GM18868 (cell line): ENCODE data around the gene RHPN2.

Experiments
- ATAC-seq: cut with Tn5 transposase; IDR thresholded peaks from one replicate; pipeline ENCODE4 v1.9.1; 2021; ENCODE audit warnings: mild to moderate bottlenecking, moderate library complexity; ENCODE audit not compliant: unreplicated experiment

The RHPN2 gene

DNA sequence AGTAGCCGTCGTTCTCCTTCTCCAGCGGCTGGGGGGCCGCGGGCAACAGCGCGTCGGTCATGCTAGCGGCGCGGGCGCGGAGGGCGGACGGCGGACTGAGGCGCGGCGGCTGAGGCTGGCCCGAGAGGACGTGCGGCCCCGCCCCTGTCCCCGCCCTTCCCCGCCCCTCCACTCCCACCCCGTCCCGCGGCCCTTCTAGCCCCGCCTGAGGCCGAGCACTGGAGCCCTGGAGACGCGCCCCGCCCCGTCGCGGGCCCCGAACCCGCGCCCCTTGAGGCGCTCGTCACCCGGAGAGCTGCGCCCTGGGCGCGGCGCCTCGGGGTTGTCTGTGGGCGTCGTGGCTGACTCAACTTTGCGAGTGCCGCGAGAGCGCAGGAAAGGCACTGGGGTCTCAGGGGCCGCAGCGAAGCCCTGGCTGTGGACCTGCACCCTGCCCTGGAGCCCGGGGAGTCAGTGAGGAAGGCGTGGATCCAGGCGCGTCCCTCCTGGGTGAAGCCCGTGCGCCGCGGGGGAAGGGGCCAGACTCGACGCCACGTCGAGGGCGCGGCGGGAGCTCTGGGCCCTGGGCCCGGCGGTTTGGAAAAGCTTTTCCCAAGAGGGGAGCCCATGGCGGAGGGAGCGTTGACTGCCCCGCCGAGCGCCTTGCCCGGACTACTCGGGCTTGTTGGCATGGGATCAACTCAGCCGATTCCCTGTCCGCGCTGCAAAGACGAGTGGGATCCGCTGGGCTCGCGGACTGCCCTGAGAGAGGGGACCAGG lies at the start of gene RHPN2:
TSS of gene RHPN2 (minus strand) at position 97 of the 759 bp plus-strand sequence. CDS start at position 61, 36 bp downstream.
- peak; percentile 79 for ATAC-seq

DNA sequence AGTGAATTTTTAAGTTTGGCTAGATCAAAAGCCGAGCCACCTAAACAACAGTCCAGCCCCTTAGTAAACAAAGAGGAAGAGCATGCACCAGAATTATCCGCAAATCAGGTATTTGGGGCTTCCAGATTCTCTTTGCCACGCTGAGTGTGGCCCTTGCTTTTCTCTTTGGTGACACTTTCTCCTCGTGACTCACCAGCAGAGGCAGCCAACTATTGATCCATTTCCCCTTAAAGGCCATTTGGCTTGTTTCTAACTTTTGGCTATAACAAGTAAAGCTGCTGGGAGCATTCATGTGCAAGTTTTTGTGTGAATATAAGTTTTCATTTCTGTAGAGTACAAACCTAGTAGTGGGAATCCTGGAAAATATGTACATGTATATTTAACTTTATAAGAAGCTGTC lies 49.6 kb upstream of the RHPN2 start:
- no peak for ATAC-seq

DNA sequence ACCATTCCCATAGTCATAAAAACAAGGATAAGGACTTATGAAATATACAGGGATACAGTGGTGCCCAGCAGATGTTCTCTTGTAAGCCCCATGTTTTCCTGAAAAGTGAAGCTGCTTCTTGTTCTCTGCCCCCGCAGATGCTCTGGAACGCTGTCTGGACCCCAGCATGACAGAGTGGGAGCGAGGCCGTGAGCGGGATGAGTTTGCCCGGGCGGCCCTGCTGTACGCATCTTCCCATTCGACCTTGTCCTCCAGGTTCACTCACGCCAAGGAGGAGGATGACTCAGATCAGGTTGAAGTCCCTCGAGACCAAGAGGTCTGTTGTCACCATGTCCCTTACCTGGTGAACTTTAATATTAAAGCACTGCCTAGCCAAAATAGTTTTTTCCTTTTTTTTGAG lies 46.9 kb upstream of the RHPN2 start:
- ATAC-seq: no peak

DNA sequence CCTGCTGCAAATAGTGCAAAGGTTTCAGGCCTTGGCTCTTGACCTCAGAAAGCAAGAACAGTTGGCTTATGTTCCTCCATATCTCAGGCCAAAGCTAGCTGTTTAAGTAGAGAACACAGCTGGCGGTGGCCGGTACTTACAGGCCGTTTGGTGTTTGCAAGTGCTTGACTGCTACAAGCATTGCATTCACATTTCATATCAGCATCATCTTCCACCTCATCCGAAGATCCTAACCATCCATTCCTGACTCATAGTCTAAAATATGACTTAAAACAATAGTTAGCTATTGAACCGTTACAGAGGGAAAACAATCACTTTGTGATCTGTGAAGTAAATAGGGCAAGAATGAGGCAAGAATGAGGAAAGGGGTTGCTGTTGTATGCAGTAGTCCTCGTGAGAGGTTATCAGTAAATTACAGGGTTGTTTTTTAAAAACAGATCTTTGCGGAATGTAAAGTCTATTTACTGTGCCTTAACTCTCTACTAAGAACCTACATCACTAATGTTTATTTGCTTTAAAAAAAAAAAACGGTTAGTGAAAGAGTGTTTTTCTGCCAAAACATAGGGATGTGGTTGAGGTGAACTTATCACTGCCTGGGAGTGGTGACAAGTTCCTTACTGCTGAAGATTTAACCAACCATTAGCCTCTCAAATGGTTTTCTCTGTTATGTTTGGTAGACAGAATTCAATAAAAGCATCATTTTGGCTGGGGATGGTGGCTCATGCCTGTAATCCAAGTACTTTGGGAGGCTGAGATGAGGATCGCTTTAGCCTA lies 45.6 kb upstream of the RHPN2 start:
- ATAC-seq: no peak

DNA sequence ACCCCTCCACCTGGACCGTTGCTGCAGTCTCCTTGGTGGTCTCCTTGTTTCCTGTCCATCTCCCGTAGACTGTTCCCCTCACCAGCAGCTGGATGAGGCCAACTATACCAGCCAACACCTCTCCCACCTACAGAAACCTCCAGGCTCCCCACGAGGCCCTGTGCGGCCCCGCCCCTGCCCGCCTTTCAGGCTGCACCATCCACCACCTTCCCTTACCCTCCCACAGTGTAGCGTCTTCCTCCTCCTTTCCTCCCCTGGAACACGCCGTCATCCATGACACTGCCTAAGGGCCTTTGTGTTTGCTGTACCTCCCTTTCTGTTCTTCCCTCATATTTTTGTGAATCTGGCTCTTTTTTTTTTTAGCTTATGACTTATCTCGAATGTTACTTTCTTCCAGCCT lies 43.5 kb upstream of the RHPN2 start:
- no peak for ATAC-seq

- ATAC-seq: no peak
These were observed 38.2 kb upstream of the RHPN2 start for GRCh38 chr19:33102893-33103292.

- ATAC-seq: no peak
These were observed 36.4 kb upstream of the RHPN2 start for GRCh38 chr19:33100894-33101644.

- ATAC-seq: no peak
These were observed 33.4 kb upstream of the RHPN2 start for GRCh38 chr19:33098055-33098534.

- no peak for ATAC-seq
These were observed 31.3 kb upstream of the RHPN2 start for GRCh38 chr19:33096005-33096404.

DNA sequence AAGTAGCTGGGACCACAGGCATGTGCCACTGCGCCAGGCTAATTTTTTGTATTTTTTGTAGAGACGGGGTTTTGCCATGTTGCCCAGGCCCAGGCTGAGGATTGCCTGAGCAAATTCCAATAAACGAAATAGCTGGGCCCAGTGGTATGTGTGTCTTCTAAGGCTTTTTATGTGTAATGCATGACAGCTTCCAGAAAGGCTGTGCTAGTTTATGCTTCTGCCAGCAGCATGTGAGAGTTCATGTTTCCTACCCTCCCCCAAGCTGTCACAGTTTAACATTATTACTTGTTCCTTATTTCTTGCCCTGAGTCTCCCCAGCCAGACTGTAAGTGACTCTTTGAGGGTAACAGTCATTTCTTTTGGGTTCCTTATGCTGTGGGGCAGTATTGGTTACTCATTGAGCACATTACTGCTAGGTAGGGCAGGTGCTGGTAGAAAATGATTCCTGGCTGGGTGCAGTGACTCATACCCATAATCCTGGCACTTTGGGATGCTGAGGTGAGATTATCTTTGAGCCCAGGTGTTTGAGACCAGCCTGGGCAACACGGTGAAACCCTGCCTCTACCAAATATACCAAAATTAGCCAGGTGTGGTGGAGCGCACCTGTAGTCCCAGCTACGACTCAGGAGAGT lies 29.9 kb upstream of the RHPN2 start:
- ATAC-seq: no peak

DNA sequence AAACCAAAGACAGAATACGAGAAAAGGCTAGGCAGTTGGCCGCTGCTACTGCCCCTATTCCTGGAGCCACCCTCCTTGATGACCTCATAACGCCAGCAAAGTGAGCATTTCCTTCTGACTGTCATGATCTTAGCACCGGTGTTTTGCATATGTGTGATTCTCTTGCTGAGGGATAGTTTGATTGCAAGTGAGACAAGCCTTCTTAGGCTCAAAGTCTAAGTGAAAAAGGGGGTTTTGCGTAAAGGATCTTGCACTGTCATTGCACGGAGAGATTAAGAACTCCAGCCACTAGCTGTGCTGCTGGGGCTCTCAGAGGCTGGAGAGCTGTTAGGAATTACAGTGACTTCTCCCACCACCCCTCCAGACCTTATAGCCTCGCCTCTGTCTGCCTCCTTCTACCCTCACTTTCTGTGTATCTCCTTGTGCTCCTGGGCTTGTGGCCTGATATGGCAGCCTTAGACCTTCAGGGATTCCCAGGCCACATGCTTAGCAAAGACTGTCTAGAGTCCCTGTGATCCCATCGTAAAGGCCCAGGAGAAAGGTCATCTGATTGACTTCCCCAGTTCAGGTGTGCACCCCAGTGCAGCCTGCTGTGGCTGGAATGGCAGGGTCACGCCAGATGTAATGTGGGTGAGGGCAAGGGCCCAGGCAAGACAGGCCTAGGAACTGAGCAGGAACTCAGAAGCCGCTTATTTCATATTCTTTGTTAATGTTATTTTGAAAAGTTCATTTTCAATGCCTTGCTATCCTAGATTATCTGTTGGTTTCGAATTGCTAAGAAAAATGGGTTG lies 28.9 kb upstream of the RHPN2 start:
- no peak for ATAC-seq

DNA sequence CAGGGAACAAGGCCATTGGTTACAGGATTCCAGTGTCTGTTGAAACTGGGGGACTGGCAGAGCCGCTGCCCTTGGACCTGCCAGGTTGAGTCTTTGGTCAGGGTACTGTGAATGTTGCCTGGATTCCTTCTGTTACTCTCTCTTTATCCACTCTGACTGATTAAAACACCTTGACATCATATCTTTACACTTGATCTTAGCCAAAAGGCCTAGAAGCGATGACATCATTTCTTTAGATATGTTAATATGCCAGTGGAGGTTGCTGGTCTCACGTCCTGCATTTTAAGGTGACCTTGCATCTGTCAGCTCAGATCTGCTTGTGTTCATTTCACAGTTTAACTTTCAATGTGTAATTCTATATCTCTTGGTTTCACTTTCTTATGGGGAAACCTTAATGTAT lies 25.5 kb upstream of the RHPN2 start:
- ATAC-seq: no peak

- ATAC-seq: no peak
These were observed 24.3 kb upstream of the RHPN2 start for GRCh38 chr19:33089010-33089409.

GRCh38 chr19:33086955-33087354 lies 22.3 kb upstream of the RHPN2 start:
- ATAC-seq: no peak

- no peak for ATAC-seq
These were observed 21.0 kb upstream of the RHPN2 start for GRCh38 chr19:33085570-33086128.

DNA sequence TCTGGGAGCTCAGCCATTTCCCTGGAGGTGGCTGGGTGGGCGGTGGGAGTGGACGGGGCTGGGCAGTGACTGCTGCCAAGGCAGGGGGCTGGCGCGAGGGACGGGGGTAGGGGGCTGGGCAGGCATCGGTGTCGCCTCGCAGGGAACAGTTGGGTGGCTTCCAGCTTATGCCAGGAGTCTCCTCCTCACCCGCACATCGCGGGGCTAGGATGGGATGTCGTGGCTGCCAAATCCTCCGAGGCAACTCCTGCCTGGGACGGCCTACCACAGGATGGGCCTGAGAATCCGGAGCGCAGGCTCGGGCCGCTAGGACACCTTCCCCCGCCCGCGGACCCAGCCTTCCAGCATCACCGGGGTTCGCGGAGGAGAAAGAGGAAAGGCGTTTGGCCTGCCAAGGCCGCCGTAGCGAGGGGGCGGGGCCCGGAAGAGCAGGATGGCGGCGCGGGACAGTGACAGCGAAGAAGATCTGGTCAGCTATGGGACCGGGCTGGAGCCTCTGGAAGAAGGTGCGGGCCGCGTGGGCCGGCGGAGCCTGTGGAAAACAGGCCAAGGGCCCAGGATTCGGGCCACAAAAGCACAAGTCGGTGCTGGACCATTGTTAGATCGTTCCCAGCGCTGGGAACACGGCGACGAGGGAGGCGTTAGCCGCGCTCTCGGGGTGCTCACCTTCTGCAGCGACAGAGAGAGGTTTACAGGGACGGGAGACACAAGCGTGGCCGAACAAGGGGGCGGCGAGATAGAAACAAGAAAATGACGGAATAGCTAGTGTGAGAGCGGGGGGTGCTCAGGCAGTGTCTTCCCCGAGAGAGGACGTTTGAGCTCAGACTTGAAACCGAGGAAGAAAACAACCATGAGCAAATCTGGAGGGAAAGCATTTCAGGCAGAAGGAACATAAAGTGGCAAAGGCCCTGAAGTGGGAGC lies 16.3 kb upstream of the RHPN2 start, which contains the start of gene GPATCH1:
TSS of gene GPATCH1 (plus strand) at position 421 of the 921 bp plus-strand sequence. CDS start at position 434, 13 bp downstream.
- ATAC-seq: peak; percentile 95

- no peak for ATAC-seq
These were observed 10.8 kb upstream of the RHPN2 start for GRCh38 chr19:33075519-33075918.

DNA sequence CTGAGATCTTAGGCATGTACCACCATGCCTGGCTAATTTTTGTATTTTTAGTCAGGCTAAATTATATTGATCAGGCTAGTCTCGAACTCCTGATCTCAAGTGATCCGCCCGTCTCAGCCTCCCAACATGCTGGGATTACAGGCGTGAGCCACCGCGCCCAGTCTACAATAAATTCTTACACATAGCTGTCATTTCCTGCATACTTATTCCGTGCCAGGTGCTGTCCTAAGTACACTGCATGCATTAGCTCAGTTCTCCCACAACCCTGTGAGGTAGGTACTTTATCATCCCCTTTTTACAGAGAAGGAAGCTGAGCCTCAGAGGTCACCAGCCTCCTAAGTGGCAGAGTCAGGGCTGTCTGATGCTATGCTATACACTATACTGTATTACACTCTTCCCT lies 7.2 kb upstream of the RHPN2 start:
- no peak for ATAC-seq

DNA sequence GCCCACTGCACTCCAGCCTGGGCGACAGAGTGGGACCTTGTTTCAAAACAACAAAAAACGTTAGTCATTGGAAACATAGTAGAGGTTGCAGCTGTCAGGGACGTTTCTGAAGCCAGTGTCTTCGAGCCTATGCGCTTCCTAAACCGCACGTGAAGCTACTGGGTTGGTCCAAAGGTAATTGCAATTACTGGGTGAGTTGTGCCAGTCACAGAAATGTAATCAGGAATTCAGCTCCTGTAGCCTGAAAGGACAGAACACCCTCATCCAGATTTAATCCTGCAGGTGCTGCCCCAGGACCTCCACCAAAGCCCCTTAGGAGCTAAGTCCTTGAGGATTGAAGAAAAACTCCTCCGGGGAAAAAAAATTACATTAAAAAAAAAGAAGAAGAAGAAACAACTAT lies 2.4 kb upstream of the RHPN2 start:
- ATAC-seq: no peak
